K562 (cell line): ENCODE results near the gene ATP13A4. TPM values are rescaled to one million over a fixed set of nuclear protein-coding genes. Genes with fewer than 3 reads are reported as not detected.
A peak's percentile ranks its signal among the peaks of the same experiment; 100 is the strongest.

ENCODE experiments used
- ATAC-seq: fragments of 200-7000 bp; cut with Tn5 transposase; 3 replicates; pipeline ENCODE4 v1.9.1; 2020; ENCODE audit warnings: moderate library complexity
- BruUV-seq: library from RNA; stranded (reverse); fragments of 400-500 nt; replicated peaks from 2 replicates; lab custom pipeline; 2021; lab: Mats Ljungman, UMichigan
- CTCF ChIA-PET: fragments of 300-600 bp; formaldehyde crosslinking; extraction: SDS; loops from one replicate; lab custom pipeline; 2021; ENCODE audit warnings: low intra/inter-chr PET ratio; lab: Yijun Ruan, JAX
- POLR2A ChIA-PET: fragments of 300-600, 350-650 bp; sonication (Branson Sonifier 250); formaldehyde crosslinking; extraction: SDS; loops from one replicate; lab custom pipeline; 2021; ENCODE audit warnings: antibody characterized with exemption, inconsistent platforms; lab: Yijun Ruan, JAX
- DNase-seq, 4 experiments: peaks; one replicate each; pipeline versions ENCODE4 v3.0.0 to v3.0.0-alpha.2; 2011 to 2018; ENCODE audit warnings: low spot score in 3 of 4, mixed read lengths in 3 of 4; ENCODE audit errors: extremely low read depth in 1 of 4
- FAIRE-seq: peaks from 2 replicates; lab custom pipeline; 2011; peaks lifted over from hg19 to GRCh38; lab: Jason Lieb, UNC
- H2AFZ ChIP-seq: 2 replicates; pipeline ENCODE4 v1.6.0; 2011; ENCODE audit warnings: low read depth, low read length, control low read depth, inconsistent platforms
- H3K27ac ChIP-seq: fragments of 200-600 bp; 3 replicates; pipeline ENCODE4 v1.8.0; 2011; ENCODE audit warnings: low read depth, mild to moderate bottlenecking, control low read depth, inconsistent platforms, low read length, moderate library complexity, mixed read lengths; ENCODE audit errors: extremely low read depth
- H3K27me3 ChIP-seq, 2 experiments: fragments of 300-600 bp in 1 of 2; 2 replicates in 1 of 2; 3 replicates in 1 of 2; pipeline versions ENCODE4 v1.6.0 to v1.8.0; 2011; ENCODE audit warnings: inconsistent platforms in 2 of 2, low read length in 2 of 2, mild to moderate bottlenecking in 1 of 2, mixed read lengths in 1 of 2, moderate library complexity in 1 of 2; ENCODE audit not compliant: control insufficient read depth in 2 of 2, insufficient read depth in 2 of 2
- H3K36me3 ChIP-seq: fragments of 300-600 bp; 3 replicates; pipeline ENCODE4 v1.8.0; 2011; ENCODE audit warnings: mild to moderate bottlenecking, low read length, inconsistent platforms; ENCODE audit not compliant: control insufficient read depth, insufficient read depth
- H3K4me1 ChIP-seq, 2 experiments: fragments of 200-600 bp in 1 of 2; replicated peaks in 1 of 2; 2 replicates in 1 of 2; 3 replicates in 1 of 2; pipeline versions ENCODE4 v1.5.1 to v1.8.0; 2011; ENCODE audit warnings: inconsistent platforms in 2 of 2, low read length in 2 of 2, mild to moderate bottlenecking in 1 of 2, mixed read lengths in 1 of 2, moderate library complexity in 1 of 2; ENCODE audit not compliant: control insufficient read depth in 2 of 2, insufficient read depth in 2 of 2
- H3K4me2 ChIP-seq: 2 replicates; pipeline ENCODE4 v1.6.1; 2011; ENCODE audit warnings: low read length, control low read depth, inconsistent platforms, mixed read lengths; ENCODE audit not compliant: insufficient read depth
- H3K4me3 ChIP-seq: fragments of 200-600 bp; sonication (generic), shearing (Covaris generic); 2 replicates; pipeline ENCODE4 v1.5.1; 2016; ENCODE audit warnings: control low read depth, inconsistent platforms
- H3K79me2 ChIP-seq: fragments of 200-600 bp; 3 replicates; pipeline ENCODE4 v1.8.0; 2011; ENCODE audit warnings: low read length, inconsistent platforms; ENCODE audit not compliant: control insufficient read depth, insufficient read depth
- H3K9ac ChIP-seq, 2 experiments: 2 replicates each; pipeline versions ENCODE4 v1.6.0 to v1.6.1; 2011; ENCODE audit warnings: low read depth in 2 of 2, low read length in 2 of 2, control low read depth in 1 of 2, inconsistent platforms in 1 of 2, mild to moderate bottlenecking in 1 of 2, mixed read lengths in 1 of 2; ENCODE audit not compliant: insufficient read depth in 1 of 2
- H3K9me1 ChIP-seq: one replicate; pipeline ENCODE4 v1.6.0; 2011; ENCODE audit warnings: inconsistent platforms, mild to moderate bottlenecking, low read length, moderate library complexity; ENCODE audit not compliant: control insufficient read depth, insufficient read depth
- H3K9me3 ChIP-seq: replicated peaks from 2 replicates; pipeline ENCODE4 v1.5.1; 2011; ENCODE audit warnings: low read depth, low read length, inconsistent platforms; ENCODE audit not compliant: control insufficient read depth, insufficient read depth
- H4K20me1 ChIP-seq: replicated peaks from 2 replicates; pipeline ENCODE4 v1.6.1; 2011; ENCODE audit warnings: low read length, inconsistent platforms, mixed read lengths; ENCODE audit not compliant: control insufficient read depth, insufficient read depth
- ETV5 ChIP-seq: sonication (generic); formaldehyde crosslinking; IDR thresholded peaks from 2 replicates; pipeline ENCODE4 v1.4.0; 2020; ENCODE audit warnings: low read depth, mild to moderate bottlenecking, missing genetic modification reagents
- MXI1 ChIP-seq: IDR thresholded peaks from 2 replicates; pipeline ENCODE4 v1.6.1; 2011; ENCODE audit warnings: low read depth, mild to moderate bottlenecking, improper control_type of control experiment, low read length
- ZNF12 ChIP-seq: sonication (generic); formaldehyde crosslinking; IDR thresholded peaks from 2 replicates; pipeline ENCODE4 v1.4.0; 2020; ENCODE audit warnings: mild to moderate bottlenecking, missing genetic modification reagents
- WGBS: fragments of 100-300 bp; shearing (Covaris generic); methylation state at CpG from one replicate; pipeline ENCODE4 v1.1.6; 2016; ENCODE audit warnings: low coverage, mixed read lengths; ENCODE audit not compliant: insufficient coverage; ENCODE audit errors: missing lambda C conversion rate; 5-methylcytosine and 5-hydroxymethylcytosine counted together
- in situ Hi-C: fragments of 300-500 bp; cut with MboI; formaldehyde crosslinking; loops from 4 replicates; pipeline ENCODE4 v1.15.0; 2018; ENCODE audit warnings: inconsistent platforms, mixed read lengths
- intact Hi-C: fragments of 100-400 bp; cut with micrococcal nuclease; formaldehyde crosslinking; loops from 2 replicates; pipeline ENCODE4 v1.14.2; 2022
- polyA plus RNA-seq, 8 experiments: library from polyadenylated mRNA; depleted of rRNA in 4 of 8; stranded (reverse) in 5 of 8; unstranded in 3 of 8; fragments of >200 nt; fragmentation: Nextera tagmentation in 2 of 8; fragmentation: Illumina TruSeq in 1 of 8; extraction: Ambion mirVana in 2 of 8; extraction: Trizol in 1 of 8; gene quantifications; 2 replicates each; pipeline versions ENCODE4 v1.2.1 to v1.2.3, GENCODE V29; 2011 to 2014; ENCODE audit warnings: inconsistent platforms in 1 of 8, missing spikeins in 1 of 8
- total RNA-seq, 7 experiments: library from RNA; depleted of rRNA in 6 of 7; stranded (reverse); fragments of >200 nt in 6 of 7; fragmentation: Illumina TruSeq in 2 of 7; extraction: Trizol in 2 of 7; gene quantifications; 2 replicates each; pipeline versions ENCODE4 v1.2.1 to v1.2.3, GENCODE V29; 2011 to 2021; ENCODE audit warnings: low replicate concordance in 1 of 7
- TF ChIP-seq, protein P1 (sequence below), 2 experiments: fragments of 450-650 bp in 1 of 2; sonication (generic) in 1 of 2; formaldehyde crosslinking in 1 of 2; IDR thresholded peaks; 2 replicates each; pipeline versions ENCODE4 v1.7.1 to v1.9.0; 2016 to 2022; ENCODE audit warnings: inconsistent platforms in 1 of 2, mild to moderate bottlenecking in 1 of 2, missing genetic modification reagents in 1 of 2
- TF ChIP-seq, protein P2 (sequence below), 3 experiments: IDR thresholded peaks in 2 of 3; conservative IDR thresholded peaks in 1 of 3; 2 replicates each; pipeline ENCODE4 v1.5.1; 2011 to 2012; ENCODE audit warnings: low read length in 3 of 3, mild to moderate bottlenecking in 3 of 3, control low read depth in 2 of 3, improper control_type of control experiment in 1 of 3, inconsistent platforms in 1 of 3, low read depth in 1 of 3, mixed read lengths in 1 of 3, moderate library complexity in 1 of 3; ENCODE audit not compliant: insufficient read depth in 2 of 3
- TF ChIP-seq, protein P3 (sequence below): fragments of 450-650 bp; IDR thresholded peaks from 2 replicates; pipeline ENCODE4 v1.6.1; 2018; ENCODE audit not compliant: partially characterized antibody

Gene ATP13A4
- total and polyA plus RNA-seq, 9 of the 15 experiments (the other 6 are each of a cell fraction or from before 2014, with no cell fraction given): 0.03 to 0.14 (median 0.07) TPM; not detected in 6

DNA sequence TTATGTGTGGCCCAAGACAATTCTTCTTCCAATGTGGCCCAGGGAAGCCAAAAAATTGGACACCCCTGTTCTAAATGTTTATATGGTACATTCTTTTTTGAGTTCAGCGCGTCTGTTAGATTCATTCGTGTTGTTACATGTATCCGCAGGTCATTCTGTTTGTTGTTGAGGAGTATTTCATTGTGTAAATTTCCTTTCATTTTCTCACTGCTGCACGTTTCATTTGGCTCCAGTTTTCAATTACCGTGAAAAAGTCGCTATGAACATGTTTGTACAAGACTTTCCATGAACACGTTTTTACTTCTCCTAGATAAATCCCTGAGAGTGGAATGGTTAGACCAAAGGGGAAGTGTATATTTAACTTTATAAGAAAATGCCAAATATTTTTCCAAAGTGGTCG is 30.8 kb upstream of the ATP13A4 start:
- intact Hi-C loops: no loop called here
- H3K9me1 ChIP-seq: no peaks in the 10 kb centered on the region
- peaks cover 0 to 8% of the 10 kb centered on the region in 2 experiments; a peak in 2 of 5 replicates for H3K4me1 ChIP-seq
- no peak overlapping the region for H3K4me3 ChIP-seq
- peak; percentile 19 for FAIRE-seq
- TF ChIP-seq, protein P1, sequence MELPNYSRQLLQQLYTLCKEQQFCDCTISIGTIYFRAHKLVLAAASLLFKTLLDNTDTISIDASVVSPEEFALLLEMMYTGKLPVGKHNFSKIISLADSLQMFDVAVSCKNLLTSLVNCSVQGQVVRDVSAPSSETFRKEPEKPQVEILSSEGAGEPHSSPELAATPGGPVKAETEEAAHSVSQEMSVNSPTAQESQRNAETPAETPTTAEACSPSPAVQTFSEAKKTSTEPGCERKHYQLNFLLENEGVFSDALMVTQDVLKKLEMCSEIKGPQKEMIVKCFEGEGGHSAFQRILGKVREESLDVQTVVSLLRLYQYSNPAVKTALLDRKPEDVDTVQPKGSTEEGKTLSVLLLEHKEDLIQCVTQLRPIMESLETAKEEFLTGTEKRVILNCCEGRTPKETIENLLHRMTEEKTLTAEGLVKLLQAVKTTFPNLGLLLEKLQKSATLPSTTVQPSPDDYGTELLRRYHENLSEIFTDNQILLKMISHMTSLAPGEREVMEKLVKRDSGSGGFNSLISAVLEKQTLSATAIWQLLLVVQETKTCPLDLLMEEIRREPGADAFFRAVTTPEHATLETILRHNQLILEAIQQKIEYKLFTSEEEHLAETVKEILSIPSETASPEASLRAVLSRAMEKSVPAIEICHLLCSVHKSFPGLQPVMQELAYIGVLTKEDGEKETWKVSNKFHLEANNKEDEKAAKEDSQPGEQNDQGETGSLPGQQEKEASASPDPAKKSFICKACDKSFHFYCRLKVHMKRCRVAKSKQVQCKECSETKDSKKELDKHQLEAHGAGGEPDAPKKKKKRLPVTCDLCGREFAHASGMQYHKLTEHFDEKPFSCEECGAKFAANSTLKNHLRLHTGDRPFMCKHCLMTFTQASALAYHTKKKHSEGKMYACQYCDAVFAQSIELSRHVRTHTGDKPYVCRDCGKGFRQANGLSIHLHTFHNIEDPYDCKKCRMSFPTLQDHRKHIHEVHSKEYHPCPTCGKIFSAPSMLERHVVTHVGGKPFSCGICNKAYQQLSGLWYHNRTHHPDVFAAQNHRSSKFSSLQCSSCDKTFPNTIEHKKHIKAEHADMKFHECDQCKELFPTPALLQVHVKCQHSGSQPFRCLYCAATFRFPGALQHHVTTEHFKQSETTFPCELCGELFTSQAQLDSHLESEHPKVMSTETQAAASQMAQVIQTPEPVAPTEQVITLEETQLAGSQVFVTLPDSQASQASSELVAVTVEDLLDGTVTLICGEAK (IDR thresholded peaks at IDR 0.05): no peak
- TF ChIP-seq, protein P1 (CRISPR knock-in tag; IDR thresholded peaks at IDR 0.05): no peak
- TF ChIP-seq ZNF12: no peak
- no peak for TF ChIP-seq ETV5 (CRISPR knock-in tag)
- TF ChIP-seq MXI1: no peak
- TF ChIP-seq, protein P2, sequence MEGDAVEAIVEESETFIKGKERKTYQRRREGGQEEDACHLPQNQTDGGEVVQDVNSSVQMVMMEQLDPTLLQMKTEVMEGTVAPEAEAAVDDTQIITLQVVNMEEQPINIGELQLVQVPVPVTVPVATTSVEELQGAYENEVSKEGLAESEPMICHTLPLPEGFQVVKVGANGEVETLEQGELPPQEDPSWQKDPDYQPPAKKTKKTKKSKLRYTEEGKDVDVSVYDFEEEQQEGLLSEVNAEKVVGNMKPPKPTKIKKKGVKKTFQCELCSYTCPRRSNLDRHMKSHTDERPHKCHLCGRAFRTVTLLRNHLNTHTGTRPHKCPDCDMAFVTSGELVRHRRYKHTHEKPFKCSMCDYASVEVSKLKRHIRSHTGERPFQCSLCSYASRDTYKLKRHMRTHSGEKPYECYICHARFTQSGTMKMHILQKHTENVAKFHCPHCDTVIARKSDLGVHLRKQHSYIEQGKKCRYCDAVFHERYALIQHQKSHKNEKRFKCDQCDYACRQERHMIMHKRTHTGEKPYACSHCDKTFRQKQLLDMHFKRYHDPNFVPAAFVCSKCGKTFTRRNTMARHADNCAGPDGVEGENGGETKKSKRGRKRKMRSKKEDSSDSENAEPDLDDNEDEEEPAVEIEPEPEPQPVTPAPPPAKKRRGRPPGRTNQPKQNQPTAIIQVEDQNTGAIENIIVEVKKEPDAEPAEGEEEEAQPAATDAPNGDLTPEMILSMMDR (IDR thresholded peaks at IDR 0.05 in 2 of 3, conservative IDR thresholded peaks at IDR 0.05 in 1 of 3; ENCODE audit: insufficient read depth in 2 of 3, low read depth in 1 of 3, low read length in 3 of 3): no peak
- TF ChIP-seq, protein P3, sequence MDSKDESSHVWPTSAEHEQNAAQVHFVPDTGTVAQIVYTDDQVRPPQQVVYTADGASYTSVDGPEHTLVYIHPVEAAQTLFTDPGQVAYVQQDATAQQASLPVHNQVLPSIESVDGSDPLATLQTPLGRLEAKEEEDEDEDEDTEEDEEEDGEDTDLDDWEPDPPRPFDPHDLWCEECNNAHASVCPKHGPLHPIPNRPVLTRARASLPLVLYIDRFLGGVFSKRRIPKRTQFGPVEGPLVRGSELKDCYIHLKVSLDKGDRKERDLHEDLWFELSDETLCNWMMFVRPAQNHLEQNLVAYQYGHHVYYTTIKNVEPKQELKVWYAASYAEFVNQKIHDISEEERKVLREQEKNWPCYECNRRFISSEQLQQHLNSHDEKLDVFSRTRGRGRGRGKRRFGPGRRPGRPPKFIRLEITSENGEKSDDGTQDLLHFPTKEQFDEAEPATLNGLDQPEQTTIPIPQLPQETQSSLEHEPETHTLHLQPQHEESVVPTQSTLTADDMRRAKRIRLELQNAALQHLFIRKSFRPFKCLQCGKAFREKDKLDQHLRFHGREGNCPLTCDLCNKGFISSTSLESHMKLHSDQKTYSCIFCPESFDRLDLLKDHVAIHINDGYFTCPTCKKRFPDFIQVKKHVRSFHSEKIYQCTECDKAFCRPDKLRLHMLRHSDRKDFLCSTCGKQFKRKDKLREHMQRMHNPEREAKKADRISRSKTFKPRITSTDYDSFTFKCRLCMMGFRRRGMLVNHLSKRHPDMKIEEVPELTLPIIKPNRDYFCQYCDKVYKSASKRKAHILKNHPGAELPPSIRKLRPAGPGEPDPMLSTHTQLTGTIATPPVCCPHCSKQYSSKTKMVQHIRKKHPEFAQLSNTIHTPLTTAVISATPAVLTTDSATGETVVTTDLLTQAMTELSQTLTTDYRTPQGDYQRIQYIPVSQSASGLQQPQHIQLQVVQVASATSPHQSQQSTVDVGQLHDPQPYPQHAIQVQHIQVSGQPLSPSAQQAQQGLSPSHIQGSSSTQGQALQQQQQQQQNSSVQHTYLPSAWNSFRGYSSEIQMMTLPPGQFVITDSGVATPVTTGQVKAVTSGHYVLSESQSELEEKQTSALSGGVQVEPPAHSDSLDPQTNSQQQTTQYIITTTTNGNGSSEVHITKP: peak; percentile 86
- no peaks in the 10 kb centered on the region for H3K36me3 ChIP-seq
- DNase-seq: no peak
- peak overlapping the region; percentile 40; the same call in 1 of the 2 replicates for H2AFZ ChIP-seq
- no peak overlapping the region for H3K9ac ChIP-seq
- H3K27ac ChIP-seq: no peak overlapping the region
- no peaks in the 10 kb centered on the region for H3K79me2 ChIP-seq
- no peak overlapping the region for H3K4me2 ChIP-seq
- H4K20me1 ChIP-seq: no peaks in the 10 kb centered on the region
- no peaks in the 10 kb centered on the region for H3K27me3 ChIP-seq
- no TSS peak for BruUV-seq
- WGBS: 46% methylated on average over 9 of the region's 9 CpGs
- ChIA-PET CTCF (no interaction called here), POLR2A (interaction anchor here (1.7 kb wide), 1 partner anchor 13 kb away, joined by 5 read pairs; no protein-coding TSS in a partner anchor)
- ATAC-seq: no peak
- in situ Hi-C loops: no loop called here
- H3K9me3 ChIP-seq: no peaks in the 10 kb centered on the region
